Loucy (cell line): ENCODE data around the gene RFWD3.

Experiments used
- EZH2phosphoT487 ChIP-seq: fragments of 200-600 bp; IDR thresholded peaks from 2 replicates; pipeline ENCODE4 v1.6.1; 2018; ENCODE audit warnings: antibody characterized with exemption, mild to moderate bottlenecking, moderate library complexity, borderline replicate concordance
- TF ChIP-seq, protein P1 (sequence below): fragments of 200-600 bp; sonication (generic); conservative IDR thresholded peaks from 2 replicates; pipeline ENCODE4 v1.5.1; 2014; ENCODE audit warnings: mild to moderate bottlenecking, antibody characterized with exemption, low read length

DNA sequence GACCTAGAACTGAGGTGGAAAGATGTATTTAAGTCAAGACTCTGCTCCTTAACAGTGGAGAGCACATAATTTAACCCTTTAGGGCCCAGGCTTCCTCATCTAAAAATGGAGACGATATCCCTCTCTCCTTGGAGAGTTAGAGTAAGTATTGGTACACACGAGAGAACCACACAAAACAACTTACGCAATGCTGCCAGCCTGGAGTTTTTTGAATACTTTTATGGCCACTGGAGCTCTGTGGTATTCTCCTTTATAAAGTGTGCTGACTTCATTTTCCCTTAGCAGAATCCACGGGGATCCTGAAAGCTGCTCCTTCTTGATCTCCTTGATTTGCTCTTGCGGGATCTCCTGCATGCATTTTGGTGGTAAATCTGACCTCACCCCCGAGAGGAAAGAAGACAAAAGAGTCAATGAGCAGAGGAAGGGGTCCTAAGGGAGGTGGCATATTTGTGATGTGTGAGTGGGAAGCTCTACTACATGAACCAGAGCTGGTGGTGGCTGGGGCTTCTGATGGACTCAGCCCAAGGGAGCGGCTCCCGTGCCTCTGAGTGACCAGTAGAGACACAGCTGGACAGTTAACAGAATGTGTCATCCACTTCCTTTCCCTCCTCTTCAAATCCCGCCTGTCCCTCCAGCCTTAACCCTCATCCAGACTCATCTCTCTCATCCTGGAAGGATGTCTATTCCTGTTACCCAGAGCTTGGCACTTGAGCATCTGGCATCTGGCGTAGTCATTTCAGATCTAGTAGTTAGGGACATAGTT lies 24.6 kb upstream of the RFWD3 start:
- TF ChIP-seq, protein P1, sequence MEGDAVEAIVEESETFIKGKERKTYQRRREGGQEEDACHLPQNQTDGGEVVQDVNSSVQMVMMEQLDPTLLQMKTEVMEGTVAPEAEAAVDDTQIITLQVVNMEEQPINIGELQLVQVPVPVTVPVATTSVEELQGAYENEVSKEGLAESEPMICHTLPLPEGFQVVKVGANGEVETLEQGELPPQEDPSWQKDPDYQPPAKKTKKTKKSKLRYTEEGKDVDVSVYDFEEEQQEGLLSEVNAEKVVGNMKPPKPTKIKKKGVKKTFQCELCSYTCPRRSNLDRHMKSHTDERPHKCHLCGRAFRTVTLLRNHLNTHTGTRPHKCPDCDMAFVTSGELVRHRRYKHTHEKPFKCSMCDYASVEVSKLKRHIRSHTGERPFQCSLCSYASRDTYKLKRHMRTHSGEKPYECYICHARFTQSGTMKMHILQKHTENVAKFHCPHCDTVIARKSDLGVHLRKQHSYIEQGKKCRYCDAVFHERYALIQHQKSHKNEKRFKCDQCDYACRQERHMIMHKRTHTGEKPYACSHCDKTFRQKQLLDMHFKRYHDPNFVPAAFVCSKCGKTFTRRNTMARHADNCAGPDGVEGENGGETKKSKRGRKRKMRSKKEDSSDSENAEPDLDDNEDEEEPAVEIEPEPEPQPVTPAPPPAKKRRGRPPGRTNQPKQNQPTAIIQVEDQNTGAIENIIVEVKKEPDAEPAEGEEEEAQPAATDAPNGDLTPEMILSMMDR, result no peak
- no peak for TF ChIP-seq EZH2phosphoT487
